Lung (tissue), 12 donors: Measurements from ENCODE around the gene CCNE1. TPM values are rescaled to one million over a fixed set of nuclear protein-coding genes. Genes with fewer than 3 reads are reported as not detected.

ENCODE experiments used
- ATAC-seq: fragments of 200-7000 bp; cut with Tn5 transposase; one replicate; pipeline ENCODE4 v1.9.1; 2020; ENCODE audit warnings: moderate number of reproducible peaks; ENCODE audit not compliant: insufficient read depth, low FRiP score
- DNase-seq, 3 donors: peaks; one replicate each; pipeline ENCODE4 v3.0.0-alpha.2; 2013 to 2017
- H3K27ac ChIP-seq, 2 donors: one replicate each; pipeline ENCODE4 v1.5.1; 2013; ENCODE audit warnings: mild to moderate bottlenecking in 2 of 2, moderate library complexity in 2 of 2, control low read depth in 1 of 2, inconsistent platforms in 1 of 2, low read depth in 1 of 2, low read length in 1 of 2
- H3K27me3 ChIP-seq, 3 donors: one replicate each; pipeline ENCODE4 v1.5.1; 2013; ENCODE audit warnings: low read length in 2 of 3; ENCODE audit not compliant: control insufficient read depth in 3 of 3, insufficient read depth in 3 of 3
- H3K36me3 ChIP-seq, 4 donors: one replicate each; pipeline ENCODE4 v1.5.1; 2013; ENCODE audit warnings: low read length in 4 of 4, mild to moderate bottlenecking in 1 of 4, moderate library complexity in 1 of 4; ENCODE audit not compliant: control insufficient read depth in 4 of 4, insufficient read depth in 4 of 4
- H3K4me1 ChIP-seq, 5 donors: one replicate each; pipeline ENCODE4 v1.5.1; 2013; ENCODE audit warnings: low read length in 5 of 5, mild to moderate bottlenecking in 2 of 5, moderate library complexity in 1 of 5; ENCODE audit not compliant: control insufficient read depth in 5 of 5, insufficient read depth in 5 of 5
- H3K4me3 ChIP-seq: one replicate; pipeline ENCODE4 v1.5.1; 2013; ENCODE audit warnings: mild to moderate bottlenecking, control low read depth, moderate library complexity
- H3K9ac ChIP-seq, 2 donors: one replicate each; pipeline ENCODE4 v1.5.1; 2013; ENCODE audit warnings: low read length in 2 of 2, control low read depth in 1 of 2; ENCODE audit not compliant: insufficient read depth in 1 of 2
- H3K9me3 ChIP-seq, 4 donors: one replicate each; pipeline ENCODE4 v1.5.1; 2013; ENCODE audit warnings: low read length in 3 of 4, mild to moderate bottlenecking in 1 of 4, moderate library complexity in 1 of 4; ENCODE audit not compliant: control insufficient read depth in 4 of 4, insufficient read depth in 3 of 4
- WGBS, 2 donors: extraction: QIAGEN DNeasy Blood & Tissue Kit; methylation state at CpG; one replicate each; pipeline ENCODE4 v1.1.7; 2013; 5-methylcytosine and 5-hydroxymethylcytosine counted together
- polyA plus RNA-seq, 2 donors: library from polyadenylated mRNA; stranded (reverse); fragments of 200-250 nt; gene quantifications; one replicate each; pipeline ENCODE4 v1.2.1, GENCODE V29; 2013
- total RNA-seq, 2 donors: library from RNA; depleted of rRNA in 1 of 2; stranded (reverse); fragments of >200 nt in 1 of 2; gene quantifications; one replicate each; pipeline ENCODE4 v1.2.1, GENCODE V29; 2014 to 2021
- TF ChIP-seq, protein P1 (sequence below): IDR thresholded peaks from 2 replicates; pipeline ENCODE4 v1.5.1; 2012; ENCODE audit warnings: mild to moderate bottlenecking; ENCODE audit errors: control extremely low read depth, extremely low read depth
- donor health status: control.
- donor health status: control.
- donor health status: Bipolar disorder and iron deficiency.
- donor health status: healthy.
- donor health status: DM: yes; HTN: yes; CAD: no.

The CCNE1 gene
- total and polyA plus RNA-seq, 4 donors: 0.97 to 1.9 (median 1.4) TPM

- no peak overlapping the region for H3K9ac ChIP-seq
- no peak overlapping the region for H3K4me3 ChIP-seq
- DNase-seq (no peak), ATAC-seq (no peak)
- no peaks in the 10 kb centered on the region for H3K36me3 ChIP-seq
- TF ChIP-seq, protein P1, sequence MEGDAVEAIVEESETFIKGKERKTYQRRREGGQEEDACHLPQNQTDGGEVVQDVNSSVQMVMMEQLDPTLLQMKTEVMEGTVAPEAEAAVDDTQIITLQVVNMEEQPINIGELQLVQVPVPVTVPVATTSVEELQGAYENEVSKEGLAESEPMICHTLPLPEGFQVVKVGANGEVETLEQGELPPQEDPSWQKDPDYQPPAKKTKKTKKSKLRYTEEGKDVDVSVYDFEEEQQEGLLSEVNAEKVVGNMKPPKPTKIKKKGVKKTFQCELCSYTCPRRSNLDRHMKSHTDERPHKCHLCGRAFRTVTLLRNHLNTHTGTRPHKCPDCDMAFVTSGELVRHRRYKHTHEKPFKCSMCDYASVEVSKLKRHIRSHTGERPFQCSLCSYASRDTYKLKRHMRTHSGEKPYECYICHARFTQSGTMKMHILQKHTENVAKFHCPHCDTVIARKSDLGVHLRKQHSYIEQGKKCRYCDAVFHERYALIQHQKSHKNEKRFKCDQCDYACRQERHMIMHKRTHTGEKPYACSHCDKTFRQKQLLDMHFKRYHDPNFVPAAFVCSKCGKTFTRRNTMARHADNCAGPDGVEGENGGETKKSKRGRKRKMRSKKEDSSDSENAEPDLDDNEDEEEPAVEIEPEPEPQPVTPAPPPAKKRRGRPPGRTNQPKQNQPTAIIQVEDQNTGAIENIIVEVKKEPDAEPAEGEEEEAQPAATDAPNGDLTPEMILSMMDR: no peak
- H3K27me3 ChIP-seq: no peaks in the 10 kb centered on the region
- peaks cover 0 to 4% (median 0%) of the 10 kb centered on the region in 5 donors for H3K4me1 ChIP-seq
- WGBS, 2 donors: 73 to 74% methylated on average over 16 of the region's 16 CpGs
- no peak overlapping the region for H3K27ac ChIP-seq
- H3K9me3 ChIP-seq: no peaks in the 10 kb centered on the region
These were observed 16.2 kb upstream of the CCNE1 start for GRCh38 chr19:29795461-29796172.

- TF ChIP-seq, protein P1: no peak
- Histone ChIP-seq H3K36me3 (no peaks in the 10 kb centered on the region), H3K9me3 (no peaks in the 10 kb centered on the region), H3K4me3 (no peak overlapping the region), H3K4me1 (peaks cover 0 to 4% (median 0%) of the 10 kb centered on the region in 5 donors), H3K27me3 (no peaks in the 10 kb centered on the region), H3K9ac (no peak overlapping the region), H3K27ac (no peak overlapping the region)
- no peak for DNase-seq
- no peak for ATAC-seq
- WGBS, 2 donors: 21 to 29% methylated on average over 9 of the region's 9 CpGs
These were observed 15.6 kb upstream of the CCNE1 start for GRCh38 chr19:29796173-29796573.

DNA sequence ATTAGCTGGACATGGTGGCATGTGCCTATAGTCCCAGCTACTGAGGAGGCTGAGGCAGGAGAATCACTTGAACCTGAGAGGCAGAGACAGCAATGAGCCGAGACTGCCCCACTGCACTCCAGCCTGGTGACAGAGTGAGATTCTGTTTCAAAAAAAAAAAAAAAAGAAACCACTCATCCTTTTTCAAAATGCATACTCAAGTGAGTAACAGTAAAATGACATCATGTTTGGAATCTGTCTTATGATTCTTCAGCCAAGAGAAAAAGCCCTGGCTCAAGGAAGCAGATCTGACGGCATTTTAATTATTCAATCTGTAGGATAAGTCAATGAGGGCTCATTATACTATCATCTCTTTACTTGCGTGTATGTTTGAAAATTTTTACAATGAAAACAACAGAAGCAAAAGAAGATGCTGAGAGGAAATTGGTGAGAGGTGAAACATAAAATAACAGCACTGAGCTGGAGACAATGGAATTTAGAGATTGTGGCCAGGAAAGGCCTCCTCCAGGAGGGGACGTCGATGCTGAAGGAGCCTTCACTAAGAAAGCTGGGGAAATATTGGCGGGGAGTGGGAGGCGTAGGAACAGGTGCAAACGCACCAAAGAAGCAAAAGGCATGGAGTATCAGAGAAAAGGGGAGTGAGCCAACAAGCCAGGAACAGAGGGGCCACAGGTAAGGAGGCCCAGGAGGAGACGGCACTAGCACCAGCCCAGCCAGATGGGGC, 12.9 kb upstream of the CCNE1 start:
- Histone ChIP-seq H3K27me3 (no peaks in the 10 kb centered on the region), H3K9me3 (no peaks in the 10 kb centered on the region), H3K4me1 (peaks cover 0 to 4% (median 0%) of the 10 kb centered on the region in 5 donors), H3K9ac (no peak overlapping the region), H3K4me3 (no peak overlapping the region), H3K27ac (no peak overlapping the region), H3K36me3 (no peaks in the 10 kb centered on the region)
- DNase-seq (peak in 2 of 3 donors; percentile 52 to 66), ATAC-seq (no peak)
- 73 to 85% methylated on average over 9 of the region's 9 CpGs for WGBS, 2 donors
- TF ChIP-seq, protein P1: no peak
